GM18508 (cell line): ENCODE data around the gene MESP2.

Experiments
- ATAC-seq: cut with Tn5 transposase; IDR thresholded peaks from one replicate; pipeline ENCODE4 v1.9.1; 2021; ENCODE audit warnings: moderate number of reproducible peaks; ENCODE audit not compliant: insufficient read depth, unreplicated experiment

Gene MESP2

GRCh38 chr15:89776274-89777072, at the start of gene MESP2:
TSS of gene MESP2 (plus strand) at chr15:89776332. CDS start at chr15:89776358, 26 bp downstream.
- ATAC-seq, result no peak

GRCh38 chr15:89728254-89728653, 47.9 kb upstream of the MESP2 start:
- ATAC-seq, result no peak

GRCh38 chr15:89731275-89731674, 44.9 kb upstream of the MESP2 start:
- no peak for ATAC-seq

GRCh38 chr15:89732451-89733172, 43.5 kb upstream of the MESP2 start:
- ATAC-seq, result no peak

GRCh38 chr15:89735773-89736172, 40.4 kb upstream of the MESP2 start:
- ATAC-seq, result no peak

GRCh38 chr15:89740137-89740536, 36.0 kb upstream of the MESP2 start:
- no peak for ATAC-seq

GRCh38 chr15:89743011-89743410, 33.1 kb upstream of the MESP2 start:
- no peak for ATAC-seq

GRCh38 chr15:89743594-89743993, 32.5 kb upstream of the MESP2 start:
- no peak for ATAC-seq

GRCh38 chr15:89745131-89745530, 31.0 kb upstream of the MESP2 start:
- no peak for ATAC-seq

- no peak for ATAC-seq
Measured at GRCh38 chr15:89745768-89746167, 30.4 kb upstream of the MESP2 start.

GRCh38 chr15:89746386-89746780, 29.7 kb upstream of the MESP2 start:
- ATAC-seq, result no peak

GRCh38 chr15:89747708-89748682, 28.1 kb upstream of the MESP2 start:
- ATAC-seq, result no peak

- no peak for ATAC-seq
Measured at GRCh38 chr15:89749054-89749453, 27.1 kb upstream of the MESP2 start.

- ATAC-seq, result no peak
Measured at GRCh38 chr15:89749526-89749925, 26.6 kb upstream of the MESP2 start.

- no peak for ATAC-seq
Measured at GRCh38 chr15:89749951-89750559, 26.1 kb upstream of the MESP2 start.

- ATAC-seq, result peak; percentile 73
Measured at GRCh38 chr15:89750560-89751542, 25.3 kb upstream of the MESP2 start, which contains the start of gene MESP1. TSS of gene MESP1 (minus strand) at chr15:89751249. CDS start at chr15:89751231, 18 bp downstream.

GRCh38 chr15:89751748-89752147, 24.4 kb upstream of the MESP2 start:
- no peak for ATAC-seq

GRCh38 chr15:89753855-89754254, 22.3 kb upstream of the MESP2 start:
- no peak for ATAC-seq
